IMR-90 (cell line): Measurements from ENCODE around the gene RRP8. TPM values are rescaled to one million over a fixed set of nuclear protein-coding genes. Genes with fewer than 3 reads are reported as not detected.

ENCODE experiments used
- ATAC-seq: fragments of 200-7000 bp; cut with Tn5 transposase; 2 replicates; pipeline ENCODE4 v1.9.1; 2020; ENCODE audit warnings: low read depth, mild to moderate bottlenecking, moderate library complexity
- BruUV-seq: library from RNA; stranded (reverse); fragments of 400-500 nt; replicated peaks from 2 replicates; lab custom pipeline; 2021; lab: Mats Ljungman, UMichigan
- CTCF ChIA-PET: fragments of 300-600 bp; formaldehyde crosslinking; extraction: SDS; loops from one replicate; lab custom pipeline; 2021; ENCODE audit warnings: antibody characterized with exemption; lab: Yijun Ruan, JAX
- POLR2A ChIA-PET: fragments of 300-600 bp; sonication (Branson Sonifier 250); formaldehyde crosslinking; loops from one replicate; lab custom pipeline; 2022; ENCODE audit warnings: antibody characterized with exemption; ENCODE audit not compliant: unreplicated experiment; lab: Charles Lee
- DNase-seq: peaks from one replicate; pipeline ENCODE4 v3.0.0; 2013
- H2AFZ ChIP-seq: replicated peaks from 2 replicates; pipeline ENCODE3; 2013; ENCODE audit warnings: low read length, mild to moderate bottlenecking; ENCODE audit not compliant: poor library complexity
- H2AK5ac ChIP-seq: 2 replicates; pipeline ENCODE4 v1.6.1; 2013; ENCODE audit warnings: low read depth, low read length, inconsistent platforms
- H2AK9ac ChIP-seq: replicated peaks from 2 replicates; pipeline ENCODE3; 2013; ENCODE audit warnings: mild to moderate bottlenecking, low read depth, low read length, moderate library complexity; ENCODE audit not compliant: poor library complexity
- H2BK120ac ChIP-seq: 2 replicates; pipeline ENCODE4 v1.6.1; 2013; ENCODE audit warnings: low read depth, low read length, inconsistent platforms
- H2BK15ac ChIP-seq: 3 replicates; pipeline ENCODE4 v1.6.1; 2013; ENCODE audit warnings: low read depth, low read length, inconsistent platforms
- H2BK20ac ChIP-seq: 2 replicates; pipeline ENCODE4 v1.6.1; 2013; ENCODE audit warnings: low read depth, mild to moderate bottlenecking, inconsistent platforms, low read length, moderate library complexity
- H2BK5ac ChIP-seq: 2 replicates; pipeline ENCODE4 v1.6.1; 2013; ENCODE audit warnings: mild to moderate bottlenecking, low read depth, low read length, inconsistent platforms; ENCODE audit not compliant: poor library complexity, severe bottlenecking
- H3K14ac ChIP-seq: replicated peaks from 2 replicates; pipeline ENCODE4 v1.6.1; 2013; ENCODE audit warnings: low read depth, low read length, inconsistent platforms
- H3K18ac ChIP-seq: 2 replicates; pipeline ENCODE4 v1.6.1; 2013; ENCODE audit warnings: low read depth, low read length, control low read depth
- H3K23ac ChIP-seq: 2 replicates; pipeline ENCODE4 v1.6.1; 2013; ENCODE audit warnings: low read depth, low read length, inconsistent platforms
- H3K27ac ChIP-seq: 2 replicates; pipeline ENCODE4 v1.5.1; 2013; ENCODE audit warnings: mild to moderate bottlenecking, control low read depth, low read length; ENCODE audit not compliant: insufficient read depth
- H3K27me3 ChIP-seq: 2 replicates; pipeline ENCODE4 v1.6.1; 2013; ENCODE audit warnings: low read length; ENCODE audit not compliant: control insufficient read depth, insufficient read depth
- H3K36me3 ChIP-seq: 2 replicates; pipeline ENCODE4 v1.6.1; 2013; ENCODE audit warnings: low read length, mixed read lengths; ENCODE audit not compliant: control insufficient read depth, insufficient read depth
- H3K4ac ChIP-seq: 2 replicates; pipeline ENCODE4 v1.6.1; 2013; ENCODE audit warnings: low read depth, low read length, inconsistent platforms
- H3K4me1 ChIP-seq: 2 replicates; pipeline ENCODE4 v1.6.1; 2013; ENCODE audit warnings: low read length, mixed read lengths; ENCODE audit not compliant: control insufficient read depth, insufficient read depth
- H3K4me2 ChIP-seq: 2 replicates; pipeline ENCODE4 v1.6.1; 2013; ENCODE audit warnings: low read depth, mild to moderate bottlenecking, control low read depth, low read length, moderate library complexity
- H3K4me3 ChIP-seq: 2 replicates; pipeline ENCODE4 v1.5.1; 2013; ENCODE audit warnings: low read depth, mild to moderate bottlenecking, control low read depth, low read length, moderate library complexity; ENCODE audit not compliant: insufficient read depth
- H3K56ac ChIP-seq: 2 replicates; pipeline ENCODE4 v1.6.1; 2013; ENCODE audit warnings: low read length, inconsistent platforms; ENCODE audit not compliant: insufficient read depth; ENCODE audit errors: extremely low read depth
- H3K79me1 ChIP-seq, 2 experiments: 2 replicates each; pipeline ENCODE4 v1.6.1; 2013; ENCODE audit warnings: low read length in 2 of 2, inconsistent platforms in 1 of 2, low read depth in 1 of 2
- H3K9ac ChIP-seq: 2 replicates; pipeline ENCODE4 v1.6.1; 2013; ENCODE audit warnings: low read depth, low read length, control low read depth
- H3K9me1 ChIP-seq: 2 replicates; pipeline ENCODE4 v1.6.1; 2013; ENCODE audit warnings: low read length, inconsistent platforms; ENCODE audit not compliant: insufficient read depth
- H3K9me3 ChIP-seq: 2 replicates; pipeline ENCODE4 v1.6.1; 2013; ENCODE audit warnings: low read length; ENCODE audit not compliant: control insufficient read depth, insufficient read depth
- H4K20me1 ChIP-seq: 2 replicates; pipeline ENCODE4 v1.6.1; 2013; ENCODE audit warnings: low read length, inconsistent platforms; ENCODE audit not compliant: insufficient read depth
- H4K5ac ChIP-seq: 2 replicates; pipeline ENCODE4 v1.6.1; 2013; ENCODE audit warnings: mild to moderate bottlenecking, low read depth, low read length, control low read depth
- H4K8ac ChIP-seq, 2 experiments: 2 replicates each; pipeline ENCODE4 v1.6.1; 2013; ENCODE audit warnings: low read depth in 2 of 2, low read length in 2 of 2, control low read depth in 1 of 2, inconsistent platforms in 1 of 2
- H4K91ac ChIP-seq: 2 replicates; pipeline ENCODE4 v1.6.1; 2013; ENCODE audit warnings: low read depth, low read length, inconsistent platforms; ENCODE audit not compliant: insufficient read depth
- BHLHE40 ChIP-seq: fragments of 150-350 bp; IDR thresholded peaks from 2 replicates; pipeline ENCODE4 v1.6.1; 2016; ENCODE audit warnings: mild to moderate bottlenecking, low read depth, low read length
- CEBPB ChIP-seq: IDR thresholded peaks from 2 replicates; pipeline ENCODE4 v1.6.1; 2012; ENCODE audit warnings: low read depth, low read length, improper control_type of control experiment
- CHD1 ChIP-seq: IDR thresholded peaks from 2 replicates; pipeline ENCODE4 v1.6.1; 2012; ENCODE audit warnings: low read depth, low read length, improper control_type of control experiment
- FOS ChIP-seq: fragments of 150-350 bp; IDR thresholded peaks from 2 replicates; pipeline ENCODE4 v1.6.1; 2016; ENCODE audit warnings: low read depth, low read length
- MAFK ChIP-seq: IDR thresholded peaks from 2 replicates; pipeline ENCODE4 v1.6.1; 2012; ENCODE audit warnings: low read depth, low read length, improper control_type of control experiment
- MAZ ChIP-seq: IDR thresholded peaks from 2 replicates; pipeline ENCODE4 v1.6.1; 2012; ENCODE audit warnings: low read depth, mild to moderate bottlenecking, low read length, improper control_type of control experiment, moderate library complexity, borderline replicate concordance
- MXI1 ChIP-seq: IDR thresholded peaks from 2 replicates; pipeline ENCODE4 v1.6.1; 2012; ENCODE audit warnings: low read depth, mild to moderate bottlenecking, low read length, moderate library complexity, borderline replicate concordance
- NFE2L2 ChIP-seq: fragments of 150-350 bp; IDR thresholded peaks from 2 replicates; pipeline ENCODE4 v1.6.1; 2016; ENCODE audit warnings: low read depth, mild to moderate bottlenecking, low read length
- POLR2A ChIP-seq: IDR thresholded peaks from 2 replicates; pipeline ENCODE4 v1.6.1; 2012; ENCODE audit warnings: mild to moderate bottlenecking, low read depth, low read length
- RAD21 ChIP-seq: IDR thresholded peaks from 2 replicates; pipeline ENCODE4 v1.6.1; 2012; ENCODE audit warnings: low read length, improper control_type of control experiment
- RCOR1 ChIP-seq: IDR thresholded peaks from 2 replicates; pipeline ENCODE4 v1.6.1; 2012; ENCODE audit warnings: mild to moderate bottlenecking, low read length, improper control_type of control experiment; ENCODE audit not compliant: insufficient replicate concordance
- RFX5 ChIP-seq: IDR thresholded peaks from 2 replicates; pipeline ENCODE4 v1.8.0; 2012; ENCODE audit warnings: low read depth, mild to moderate bottlenecking, low read length, moderate library complexity
- SMC3 ChIP-seq: fragments of 150-350 bp; IDR thresholded peaks from 2 replicates; pipeline ENCODE4 v1.6.1; 2016; ENCODE audit warnings: low read depth, mild to moderate bottlenecking, antibody characterized with exemption, low read length, moderate library complexity
- WGBS, 2 experiments: methylation state at CpG; one replicate each; pipeline versions ENCODE4 v1.1.5 to v1.1.7; 2013; ENCODE audit warnings: missing lambda C conversion rate in 2 of 2; ENCODE audit not compliant: insufficient read length in 1 of 2; ENCODE audit errors: extremely low coverage in 2 of 2; 5-methylcytosine and 5-hydroxymethylcytosine counted together
- dilution Hi-C: fragments of 300-500 bp; cut with HindIII; formaldehyde crosslinking; loops from one replicate; pipeline ENCODE4 v1.14.3; 2018; ENCODE audit warnings: low sequenced_read_pairs; ENCODE audit not compliant: unreplicated experiment
- in situ Hi-C: fragments of 300-500 bp; cut with MboI; formaldehyde crosslinking; loops from 3 replicates; pipeline ENCODE4 v1.14.3; 2019; ENCODE audit warnings: low sequenced_read_pairs, inconsistent platforms, mixed read lengths
- intact Hi-C: fragments of 100-400 bp; cut with micrococcal nuclease; formaldehyde crosslinking; loops from 2 replicates; pipeline ENCODE4 v1.10.0; 2022
- polyA plus RNA-seq, 3 experiments: library from polyadenylated mRNA; depleted of rRNA; stranded (reverse); fragments of >200 nt; gene quantifications; 2 replicates each; pipeline ENCODE4 v1.2.3, GENCODE V29; 2012; ENCODE audit warnings: low replicate concordance in 1 of 3
- total RNA-seq: library from RNA; depleted of rRNA; stranded (reverse); fragments of >200 nt; gene quantifications from 2 replicates; pipeline ENCODE4 v1.2.3, GENCODE V29; 2012
- TF ChIP-seq, protein P1 (sequence below): conservative IDR thresholded peaks from 2 replicates; pipeline ENCODE4 v1.5.1; 2012; ENCODE audit warnings: mild to moderate bottlenecking, low read depth, low read length, improper control_type of control experiment
- TF ChIP-seq, protein P2 (sequence below): fragments of 150-350 bp; IDR thresholded peaks from 2 replicates; pipeline ENCODE4 v1.6.1; 2017; ENCODE audit warnings: mild to moderate bottlenecking, antibody characterized with exemption, low read length, low read depth
- TF ChIP-seq, protein P3 (sequence below): fragments of 150-350 bp; IDR thresholded peaks from 2 replicates; pipeline ENCODE4 v1.6.1; 2016; ENCODE audit warnings: low read depth, mild to moderate bottlenecking, low read length, moderate library complexity, borderline replicate concordance

The RRP8 gene
- total and polyA plus RNA-seq, 2 of the 4 experiments (the other 2 are of a cell fraction) = 10.8 to 11.5 TPM

DNA sequence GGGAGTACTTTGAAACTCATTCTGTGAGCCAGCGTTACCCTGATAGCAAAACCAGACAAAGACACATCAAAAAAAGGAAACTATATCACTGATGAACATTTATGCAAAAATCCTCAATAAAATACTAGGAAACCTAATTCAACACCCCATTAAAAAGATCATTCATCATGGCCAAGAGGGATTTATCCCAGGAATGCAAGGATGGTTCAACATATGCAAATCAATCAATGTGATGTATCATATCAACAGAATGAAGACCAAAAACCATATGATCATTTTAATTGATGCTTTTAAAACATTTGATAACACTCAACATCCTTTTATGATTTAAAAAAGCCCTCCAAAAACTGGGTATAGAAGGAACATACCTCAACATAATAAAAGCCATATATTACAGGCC lies 19.8 kb downstream of the RRP8 start:
- no peak overlapping the region for H2BK15ac ChIP-seq
- H3K18ac ChIP-seq = no peak overlapping the region
- H3K4me1 ChIP-seq = no peaks in the 10 kb centered on the region
- H4K91ac ChIP-seq = no peak overlapping the region
- H2AK5ac ChIP-seq = no peak overlapping the region
- H2BK5ac ChIP-seq = no peak overlapping the region
- no TSS peak for BruUV-seq
- H2AK9ac ChIP-seq = no peak overlapping the region
- H3K4me3 ChIP-seq = no peak overlapping the region
- H3K4me2 ChIP-seq = no peak overlapping the region
- no peak overlapping the region for H4K5ac ChIP-seq
- peaks cover 2% of the 10 kb centered on the region; the same call in 1 of the 2 replicates for H3K9me3 ChIP-seq
- H3K4ac ChIP-seq = no peak overlapping the region
- H3K14ac ChIP-seq = no peak overlapping the region
- no peak overlapping the region for H2AFZ ChIP-seq
- H4K8ac ChIP-seq = no peak overlapping the region
- no peak overlapping the region for H2BK120ac ChIP-seq
- no peak overlapping the region for H3K23ac ChIP-seq
- POLR2A ChIA-PET = no interaction called here
- H3K56ac ChIP-seq = no peak overlapping the region
- peaks cover 0 to 6% of the 10 kb centered on the region in 2 experiments; a peak in 2 of 4 replicates for H3K79me1 ChIP-seq
- H3K36me3 ChIP-seq = no peaks in the 10 kb centered on the region
- TF ChIP-seq FOS (no peak), RFX5 (no peak), MAZ (no peak), MAFK (no peak), SMC3 (no peak), CHD1 (no peak), POLR2A (no peak), RAD21 (no peak), NFE2L2 (no peak), RCOR1 (no peak), CEBPB (no peak), MXI1 (no peak), BHLHE40 (no peak)
- TF ChIP-seq, protein P1, sequence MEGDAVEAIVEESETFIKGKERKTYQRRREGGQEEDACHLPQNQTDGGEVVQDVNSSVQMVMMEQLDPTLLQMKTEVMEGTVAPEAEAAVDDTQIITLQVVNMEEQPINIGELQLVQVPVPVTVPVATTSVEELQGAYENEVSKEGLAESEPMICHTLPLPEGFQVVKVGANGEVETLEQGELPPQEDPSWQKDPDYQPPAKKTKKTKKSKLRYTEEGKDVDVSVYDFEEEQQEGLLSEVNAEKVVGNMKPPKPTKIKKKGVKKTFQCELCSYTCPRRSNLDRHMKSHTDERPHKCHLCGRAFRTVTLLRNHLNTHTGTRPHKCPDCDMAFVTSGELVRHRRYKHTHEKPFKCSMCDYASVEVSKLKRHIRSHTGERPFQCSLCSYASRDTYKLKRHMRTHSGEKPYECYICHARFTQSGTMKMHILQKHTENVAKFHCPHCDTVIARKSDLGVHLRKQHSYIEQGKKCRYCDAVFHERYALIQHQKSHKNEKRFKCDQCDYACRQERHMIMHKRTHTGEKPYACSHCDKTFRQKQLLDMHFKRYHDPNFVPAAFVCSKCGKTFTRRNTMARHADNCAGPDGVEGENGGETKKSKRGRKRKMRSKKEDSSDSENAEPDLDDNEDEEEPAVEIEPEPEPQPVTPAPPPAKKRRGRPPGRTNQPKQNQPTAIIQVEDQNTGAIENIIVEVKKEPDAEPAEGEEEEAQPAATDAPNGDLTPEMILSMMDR = no peak
- TF ChIP-seq, protein P2, sequence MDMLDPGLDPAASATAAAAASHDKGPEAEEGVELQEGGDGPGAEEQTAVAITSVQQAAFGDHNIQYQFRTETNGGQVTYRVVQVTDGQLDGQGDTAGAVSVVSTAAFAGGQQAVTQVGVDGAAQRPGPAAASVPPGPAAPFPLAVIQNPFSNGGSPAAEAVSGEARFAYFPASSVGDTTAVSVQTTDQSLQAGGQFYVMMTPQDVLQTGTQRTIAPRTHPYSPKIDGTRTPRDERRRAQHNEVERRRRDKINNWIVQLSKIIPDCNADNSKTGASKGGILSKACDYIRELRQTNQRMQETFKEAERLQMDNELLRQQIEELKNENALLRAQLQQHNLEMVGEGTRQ = no peak
- TF ChIP-seq, protein P3, sequence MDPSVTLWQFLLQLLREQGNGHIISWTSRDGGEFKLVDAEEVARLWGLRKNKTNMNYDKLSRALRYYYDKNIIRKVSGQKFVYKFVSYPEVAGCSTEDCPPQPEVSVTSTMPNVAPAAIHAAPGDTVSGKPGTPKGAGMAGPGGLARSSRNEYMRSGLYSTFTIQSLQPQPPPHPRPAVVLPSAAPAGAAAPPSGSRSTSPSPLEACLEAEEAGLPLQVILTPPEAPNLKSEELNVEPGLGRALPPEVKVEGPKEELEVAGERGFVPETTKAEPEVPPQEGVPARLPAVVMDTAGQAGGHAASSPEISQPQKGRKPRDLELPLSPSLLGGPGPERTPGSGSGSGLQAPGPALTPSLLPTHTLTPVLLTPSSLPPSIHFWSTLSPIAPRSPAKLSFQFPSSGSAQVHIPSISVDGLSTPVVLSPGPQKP = no peak
- no peak overlapping the region for H3K27ac ChIP-seq
- dilution Hi-C loops = no loop called here
- intact Hi-C loops = no loop called here
- no peak overlapping the region for H2BK20ac ChIP-seq
- ATAC-seq = no peak
- CTCF ChIA-PET = no interaction called here
- DNase-seq = no peak
- in situ Hi-C loops = no loop called here
- WGBS, 2 experiments = no CpG with 5 or more reads among the region's 1 CpG
- H3K27me3 ChIP-seq = no peaks in the 10 kb centered on the region
- peaks cover 10% of the 10 kb centered on the region; the same call in 1 of the 2 replicates for H3K9me1 ChIP-seq
- H3K9ac ChIP-seq = no peak overlapping the region
- H4K20me1 ChIP-seq = no peaks in the 10 kb centered on the region; the same call in 1 of the 2 replicates
